Activated effector memory CD4-positive, alpha-beta T cell treated with anti-CD3 and anti-CD28 coated beads, Interleukin-2, amount 50 U/mL, for 16 hours (primary cell): ENCODE results near the gene PLTP.
"Not testable (repeated sequence)": the region's sequence is repeated elsewhere in the genome, so short reads cannot be mapped to it uniquely, and the experiment has no call there.

ENCODE experiments used
- DNase-seq: peaks from one replicate; pipeline ENCODE4 v3.0.0-alpha.2; 2020

The PLTP gene

DNA sequence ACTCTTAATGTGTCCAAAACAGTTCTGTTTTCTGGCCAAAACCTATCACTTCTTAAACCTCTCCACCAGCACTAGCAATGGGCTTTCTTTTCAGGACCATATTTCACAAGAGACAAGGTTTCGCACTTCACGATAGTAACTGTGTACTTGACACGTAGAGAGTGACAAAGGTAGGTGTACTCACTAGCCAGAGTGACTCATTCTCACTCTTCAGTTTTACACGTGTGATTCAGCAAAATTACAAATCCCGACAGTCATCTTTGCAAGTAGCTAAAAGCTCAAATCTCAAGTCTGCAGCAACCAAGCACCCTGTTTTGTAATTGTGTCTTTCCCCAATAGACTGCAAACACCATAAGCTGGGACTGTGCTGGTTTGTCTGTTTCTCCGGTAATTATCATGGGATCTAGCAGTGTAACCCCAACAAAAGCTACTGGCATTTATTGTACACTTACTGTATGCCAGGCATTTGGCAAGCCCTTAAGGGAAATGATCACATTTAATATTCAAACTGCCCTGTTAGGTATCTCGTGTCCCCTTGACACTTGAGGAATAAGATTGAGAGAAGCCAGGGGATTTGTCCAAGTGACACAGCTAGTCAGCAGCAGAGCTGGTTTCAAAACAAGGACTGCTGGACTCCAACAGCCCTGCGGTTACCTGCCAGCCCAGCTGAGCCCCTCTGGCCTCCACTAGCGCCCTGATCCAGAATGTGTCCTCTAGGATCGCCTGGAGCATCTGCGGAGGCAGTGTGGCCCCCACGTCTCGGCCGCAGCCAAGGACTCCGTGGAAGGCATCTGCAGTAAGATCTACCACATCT, 32.4 kb upstream of the PLTP start:
- DNase-seq = no peak

DNA sequence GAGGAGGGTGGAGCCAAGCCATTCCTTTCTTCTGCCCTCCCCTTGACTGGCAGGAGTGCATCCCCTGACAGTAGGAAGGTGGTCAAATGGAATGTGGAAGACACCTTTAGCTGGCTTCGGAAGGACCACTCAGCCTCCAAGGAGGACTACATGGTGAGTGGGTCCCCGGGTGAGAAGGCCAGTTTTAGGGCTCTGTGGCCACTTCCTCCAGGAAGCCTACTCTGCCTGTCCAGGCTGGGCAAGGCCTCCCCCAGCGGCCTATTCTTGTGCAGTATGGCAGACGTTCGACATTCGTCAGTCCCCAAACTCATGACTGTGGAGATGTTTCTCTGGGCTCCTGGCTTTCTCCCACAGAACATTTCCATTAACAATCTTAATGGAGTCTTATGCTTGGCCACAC, 31.7 kb upstream of the PLTP start:
- DNase-seq = no peak

- no peak for DNase-seq
Measured at GRCh38 chr20:45940469-45940868, 28.5 kb upstream of the PLTP start.

GRCh38 chr20:45940053-45940452, 28.1 kb upstream of the PLTP start:
- no peak for DNase-seq

GRCh38 chr20:45938727-45939438, 26.9 kb upstream of the PLTP start:
- DNase-seq = no peak

DNA sequence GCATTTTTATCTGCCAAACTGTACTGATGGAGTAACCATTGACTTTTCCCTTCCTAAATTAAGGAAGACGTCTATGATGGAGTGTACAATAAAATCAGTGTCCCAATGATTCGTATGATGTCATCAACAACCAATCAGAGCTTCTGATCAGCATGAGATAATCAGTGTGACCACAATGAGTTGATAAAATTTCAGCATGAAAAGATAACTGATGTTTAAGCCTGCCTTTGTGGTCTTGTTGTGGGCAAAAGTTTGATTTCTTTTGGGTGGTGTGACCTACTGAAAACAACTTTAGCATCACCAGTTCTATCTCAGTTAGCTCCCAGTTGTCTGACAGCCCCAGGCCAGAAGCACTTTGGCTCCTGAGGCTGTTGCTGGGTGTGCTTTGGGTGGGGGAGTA, 25.8 kb upstream of the PLTP start:
- DNase-seq = no peak

DNA sequence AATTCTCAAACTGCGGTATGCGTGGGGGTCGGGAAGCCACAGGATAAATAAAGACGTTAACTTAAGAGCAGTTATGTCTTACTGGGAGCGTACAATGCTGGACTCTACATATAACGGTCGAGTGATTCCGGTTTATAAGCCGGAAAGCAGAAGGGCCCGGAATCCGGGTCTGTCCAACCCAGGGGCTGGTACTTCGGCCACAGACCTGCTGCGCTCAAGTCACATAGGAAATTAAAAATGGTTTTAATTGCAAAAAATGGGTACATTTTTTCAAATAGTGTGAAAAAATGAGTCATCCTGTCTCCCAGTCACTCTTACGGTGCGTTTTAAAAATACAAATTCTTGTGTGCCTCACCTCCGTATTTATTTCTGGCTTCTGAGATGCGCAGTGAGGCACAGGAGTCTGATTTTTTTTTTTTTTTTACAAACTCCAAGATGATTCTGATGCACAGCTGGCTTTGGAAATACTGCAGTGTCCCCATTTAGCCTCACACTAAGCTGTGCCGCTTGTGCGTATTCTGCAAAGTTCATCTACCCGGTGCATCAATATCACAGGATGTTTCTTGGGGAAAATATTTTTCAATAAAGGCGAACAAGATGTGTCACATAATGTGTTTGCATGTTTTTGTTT, 23.6 kb upstream of the PLTP start:
- no peak for DNase-seq

GRCh38 chr20:45934586-45935415, 22.8 kb upstream of the PLTP start, which contains the start of gene PCIF1:
PCIF1 (plus strand) TSS chr20:45934683; CDS start chr20:45939000, 4,317 bp downstream.
- DNase-seq = peak; percentile 99

DNA sequence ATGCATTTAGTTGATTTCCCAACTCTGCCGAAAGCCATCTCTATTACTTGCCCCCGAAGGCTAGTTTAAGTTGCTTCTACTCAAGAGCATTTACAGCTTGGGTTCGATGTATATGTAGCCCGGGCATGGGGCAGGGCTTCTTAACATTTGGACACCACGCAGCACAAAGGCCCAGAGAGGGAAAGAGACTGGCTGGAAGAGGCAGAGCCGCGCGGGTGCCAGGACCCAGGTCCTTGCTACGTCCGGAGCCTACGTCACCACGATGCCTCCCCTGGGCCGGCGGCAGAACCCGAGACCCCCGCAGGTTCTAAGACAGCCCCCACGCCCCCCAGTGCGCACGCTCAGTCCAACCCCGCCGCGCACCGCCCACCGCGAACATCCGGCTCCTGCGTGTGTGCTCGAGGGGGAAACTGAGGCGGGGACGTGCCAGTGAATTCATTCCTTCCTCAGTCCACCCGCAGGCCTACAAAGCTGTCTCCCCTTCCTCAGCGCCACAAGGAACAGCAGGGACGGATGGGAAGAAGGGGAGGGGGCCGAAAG, 22.2 kb upstream of the PLTP start:
- DNase-seq = no peak

GRCh38 chr20:45933266-45934045, 21.5 kb upstream of the PLTP start:
- DNase-seq = peak; percentile 85

- not testable (repeated sequence) for DNase-seq
Measured at GRCh38 chr20:45931680-45932079, 19.7 kb upstream of the PLTP start.

GRCh38 chr20:45927071-45927878, 15.3 kb upstream of the PLTP start:
- DNase-seq = no peak

GRCh38 chr20:45926731-45927070, 14.7 kb upstream of the PLTP start:
- no peak for DNase-seq

DNA sequence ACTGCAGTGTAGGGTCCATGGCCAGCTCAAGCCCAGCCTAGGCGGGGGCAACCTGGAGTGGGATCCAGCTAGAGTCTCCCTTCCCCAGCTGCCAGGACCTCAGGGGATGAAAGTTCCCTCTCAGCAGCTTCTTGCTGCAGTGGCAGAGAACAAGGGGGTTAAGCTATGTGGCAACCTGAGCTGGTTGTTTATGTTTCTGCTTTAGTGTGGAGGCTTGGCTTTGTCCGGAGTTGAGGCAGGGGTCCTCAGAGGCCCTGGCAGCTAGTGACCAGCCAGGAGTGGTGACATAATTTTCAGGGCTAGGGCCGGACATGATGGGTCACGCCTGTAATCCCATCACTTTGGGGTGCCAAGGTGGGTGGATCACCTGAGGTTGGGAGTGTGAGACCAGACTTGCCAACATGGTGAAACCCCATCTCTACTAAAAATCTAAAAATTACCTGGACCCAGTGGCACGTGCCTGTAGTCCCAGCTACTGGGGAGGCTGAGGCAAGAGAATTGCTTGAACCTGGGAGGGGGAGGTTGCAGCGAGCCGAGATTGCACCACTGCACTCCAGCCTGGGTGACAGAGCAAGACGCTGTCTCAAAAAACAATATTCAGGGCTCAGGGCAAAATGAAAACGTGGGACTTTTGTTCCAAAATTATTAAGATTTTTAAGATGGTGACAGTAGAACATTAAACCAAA, 14.0 kb upstream of the PLTP start:
- DNase-seq = no peak

DNA sequence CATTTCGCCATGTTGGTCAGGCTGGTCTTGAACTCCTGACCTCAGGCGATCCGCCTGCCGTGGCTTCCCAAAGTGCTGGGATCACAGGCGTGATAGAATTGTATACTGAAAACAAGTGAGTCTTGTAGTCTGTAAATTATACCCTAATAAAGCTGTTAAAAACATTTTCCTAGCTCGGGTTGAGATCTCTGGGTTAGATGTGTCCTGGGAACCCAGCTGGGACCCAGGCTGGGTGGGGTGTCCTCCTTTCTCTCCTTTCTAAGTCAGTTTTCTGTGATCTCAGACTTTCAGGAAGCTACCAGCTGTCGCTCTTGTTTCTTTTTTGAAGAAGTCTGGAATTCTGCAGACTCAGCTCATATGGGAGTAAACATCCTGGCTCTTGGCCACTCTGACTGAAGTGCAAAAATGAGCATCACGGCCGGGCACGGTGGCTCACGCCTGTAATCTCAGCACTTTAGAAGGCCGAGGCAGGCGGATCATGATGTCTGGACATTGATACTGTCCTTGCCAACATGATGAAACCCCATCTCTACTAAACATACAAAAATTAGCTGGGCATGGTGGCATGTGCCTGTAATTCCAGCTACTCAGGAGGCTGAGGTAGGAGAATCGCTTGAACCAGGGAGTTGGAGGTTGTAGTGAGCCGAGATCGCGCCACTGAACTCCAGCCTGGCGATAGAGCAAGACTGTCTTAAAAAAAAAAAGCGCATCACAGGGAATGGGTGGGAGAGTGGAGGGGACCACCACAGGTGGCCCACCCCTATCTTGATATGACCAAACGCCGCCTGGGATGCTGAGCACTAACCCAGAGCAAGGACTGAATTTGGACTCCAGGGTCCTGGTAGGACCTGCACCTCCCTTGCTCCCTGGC, 12.7 kb upstream of the PLTP start:
- no peak for DNase-seq

DNA sequence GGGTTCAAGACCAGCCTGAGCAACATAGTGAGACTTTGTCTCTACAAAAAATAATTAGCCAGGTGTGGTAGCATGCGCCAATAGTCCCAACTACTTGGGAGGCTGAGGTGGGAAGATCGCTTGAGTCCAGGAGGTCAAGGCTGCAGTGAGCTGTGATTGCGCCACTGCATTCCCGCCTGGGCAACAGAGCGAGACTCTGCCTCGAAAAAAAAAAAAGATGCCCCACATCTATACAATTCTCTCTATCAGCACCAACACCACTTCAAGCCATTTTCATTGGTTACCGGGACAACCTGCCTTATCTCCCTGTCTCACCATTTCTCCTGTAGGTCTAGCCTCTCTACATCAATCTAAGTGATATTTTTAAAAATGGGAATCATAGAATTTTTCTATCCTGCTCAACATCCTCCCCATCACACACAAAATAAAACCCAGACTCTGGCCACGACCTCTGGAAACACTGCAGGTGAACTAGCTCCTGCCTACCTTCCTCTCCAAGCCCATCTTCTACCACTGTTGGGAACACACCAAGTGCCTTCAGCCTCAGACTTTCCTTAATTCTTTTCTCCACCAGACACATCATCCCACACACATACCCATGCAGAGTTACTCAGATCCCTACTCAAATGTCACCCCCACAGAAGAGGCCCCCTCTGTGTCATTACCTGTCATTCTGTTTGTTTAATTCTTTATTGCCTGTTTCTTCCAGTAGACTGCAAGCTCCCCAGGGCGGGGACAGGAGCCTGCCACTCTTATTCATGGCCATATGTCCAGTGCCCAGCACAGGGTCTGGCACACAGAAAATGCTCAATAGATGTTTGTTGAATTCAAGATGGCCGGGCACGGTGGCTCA, 9.6 kb upstream of the PLTP start:
- no peak for DNase-seq

GRCh38 chr20:45920462-45921336, 8.7 kb upstream of the PLTP start:
- no peak for DNase-seq
